Measurements from ENCODE around the gene TMEM44.

TMEM44 gene

GRCh38 chr3:194632809-194633348 lies 340 bp downstream of the TMEM44 start (continued):
- 0 out of 2 replicates have a peak, but pooled peaks have one; percentile 9 for TF ChIP-seq PATZ1 (tag by site-specific recombination; IDR thresholded peaks at IDR 0.05)
- TF ChIP-seq ZBTB26 (tag by site-specific recombination; optimal IDR thresholded peaks at IDR 0.05): peak; percentile 15
- no peak for TF ChIP-seq ZXDB (tag by site-specific recombination; IDR thresholded peaks at IDR 0.05)
- TF ChIP-seq MYNN (tag by site-specific recombination; IDR thresholded peaks at IDR 0.05; ENCODE audit: borderline replicate concordance): no peak
- no peak for TF ChIP-seq INSM2 (tag by site-specific recombination; IDR thresholded peaks at IDR 0.05)
- no peak for TF ChIP-seq KLF16 (tag by site-specific recombination; IDR thresholded peaks at IDR 0.05)
- TF ChIP-seq ZNF501 (tag by site-specific recombination; IDR thresholded peaks at IDR 0.05): no peak
- no peak for TF ChIP-seq BCL11B (tag by site-specific recombination; IDR thresholded peaks at IDR 0.05; ENCODE audit: low read depth)
- no peak for TF ChIP-seq ZNF148 (tag by site-specific recombination; IDR thresholded peaks at IDR 0.05; ENCODE audit: borderline replicate concordance)
- no peak for TF ChIP-seq YY2 (tag by site-specific recombination; IDR thresholded peaks at IDR 0.05)
- TF ChIP-seq ZNF324 (tag by site-specific recombination; IDR thresholded peaks at IDR 0.05): no peak
- TF ChIP-seq ZNF777 (tag by site-specific recombination; IDR thresholded peaks at IDR 0.05; ENCODE audit: borderline replicate concordance): no peak
- no peak for TF ChIP-seq KLF1 (tag by site-specific recombination; IDR thresholded peaks at IDR 0.05)
- no peak for TF ChIP-seq ZNF280C (tag by site-specific recombination; IDR thresholded peaks at IDR 0.05)
- TF ChIP-seq ZNF513 (tag by site-specific recombination; IDR thresholded peaks at IDR 0.05): no peak
- TF ChIP-seq ZNF398 (tag by site-specific recombination; IDR thresholded peaks at IDR 0.05): no peak
- no peak for TF ChIP-seq ZNF645 (tag by site-specific recombination; IDR thresholded peaks at IDR 0.05)
- TF ChIP-seq ZNF558 (tag by site-specific recombination; IDR thresholded peaks at IDR 0.05): no peak
- no peak for TF ChIP-seq SP2 (tag by site-specific recombination; IDR thresholded peaks at IDR 0.05)
- TF ChIP-seq ZNF488 (tag by site-specific recombination; IDR thresholded peaks at IDR 0.05): no peak
- peak; percentile 51; the same call in 1 of the 2 replicates for TF ChIP-seq ZNF341 (tag by site-specific recombination; IDR thresholded peaks at IDR 0.05; ENCODE audit: low read depth)
- TF ChIP-seq ZNF48 (tag by site-specific recombination; IDR thresholded peaks at IDR 0.05): no peak
- no peak for TF ChIP-seq KLF10 (tag by site-specific recombination; IDR thresholded peaks at IDR 0.05)
- TF ChIP-seq ZNF776 (tag by site-specific recombination; IDR thresholded peaks at IDR 0.05; ENCODE audit: borderline replicate concordance): no peak
- TF ChIP-seq WT1 (tag by site-specific recombination; IDR thresholded peaks at IDR 0.05): no peak

Data from HEK293 (cell line).